Mesothelial cell of epicardium (in vitro differentiated cells): ENCODE results near the gene ENOX2. TPM values are rescaled to one million over a fixed set of nuclear protein-coding genes. Genes with fewer than 3 reads are reported as not detected.

ENCODE experiments used
- DNase-seq, 2 experiments: peaks; one replicate each; pipeline ENCODE4 v3.0.0; 2021; ENCODE audit warnings: low spot score in 2 of 2; ENCODE audit not compliant: unreplicated experiment in 2 of 2
- H3K27ac Mint-ChIP-seq: 2 replicates; pipeline ENCODE4 v1.8.0; 2021; ENCODE audit warnings: mixed read lengths
- H3K27me3 Mint-ChIP-seq: 2 replicates; pipeline ENCODE4 v1.8.0; 2021; ENCODE audit warnings: low read depth, mixed read lengths
- H3K36me3 Mint-ChIP-seq: 2 replicates; pipeline ENCODE4 v1.8.0; 2021; ENCODE audit warnings: mixed read lengths
- H3K4me1 Mint-ChIP-seq: 2 replicates; pipeline ENCODE4 v1.8.0; 2021; ENCODE audit warnings: mixed read lengths
- H3K4me3 Mint-ChIP-seq: 2 replicates; pipeline ENCODE4 v1.8.0; 2021; ENCODE audit warnings: mild to moderate bottlenecking, moderate library complexity, mixed read lengths
- H3K9me3 Mint-ChIP-seq: 2 replicates; pipeline ENCODE4 v1.8.0; 2021; ENCODE audit warnings: mixed read lengths
- total RNA-seq: library from RNA; stranded (reverse); gene quantifications from 3 replicates; pipeline ENCODE4 v1.2.1, GENCODE V29; 2021
- TF ChIP-seq, protein P1 (sequence below): fragments of 200-600 bp; sonication (generic); IDR thresholded peaks from one replicate; pipeline ENCODE4 v1.5.0; 2021; ENCODE audit warnings: antibody characterized with exemption; ENCODE audit not compliant: unreplicated experiment

Gene ENOX2
- total RNA-seq, 1 donor from 2014 or later: 13.0 TPM

DNA sequence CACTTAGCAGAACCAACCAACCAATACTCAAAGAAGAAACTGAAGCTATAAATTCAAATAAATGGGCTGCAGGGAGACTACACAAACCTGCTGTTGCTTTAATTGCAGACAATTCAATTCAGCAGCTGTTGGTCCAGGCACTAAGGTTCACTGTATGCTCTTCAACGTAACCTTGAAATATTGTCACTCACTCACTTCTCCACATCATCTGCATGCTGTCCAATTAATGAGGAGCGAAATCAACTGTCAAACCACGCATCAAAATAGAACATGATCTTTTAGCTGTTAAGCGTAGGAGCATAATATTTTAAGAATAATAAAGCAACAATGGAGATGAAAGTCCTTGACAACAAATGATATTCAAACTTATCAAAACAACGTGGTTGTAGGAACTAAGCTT lies 17.0 kb downstream of the ENOX2 start:
- no peak for DNase-seq
- H3K4me3 Mint-ChIP-seq: no peak overlapping the region
- H3K4me1 Mint-ChIP-seq: no peaks in the 10 kb centered on the region
- no peaks in the 10 kb centered on the region for H3K36me3 Mint-ChIP-seq
- H3K9me3 Mint-ChIP-seq: no peaks in the 10 kb centered on the region
- TF ChIP-seq, protein P1, sequence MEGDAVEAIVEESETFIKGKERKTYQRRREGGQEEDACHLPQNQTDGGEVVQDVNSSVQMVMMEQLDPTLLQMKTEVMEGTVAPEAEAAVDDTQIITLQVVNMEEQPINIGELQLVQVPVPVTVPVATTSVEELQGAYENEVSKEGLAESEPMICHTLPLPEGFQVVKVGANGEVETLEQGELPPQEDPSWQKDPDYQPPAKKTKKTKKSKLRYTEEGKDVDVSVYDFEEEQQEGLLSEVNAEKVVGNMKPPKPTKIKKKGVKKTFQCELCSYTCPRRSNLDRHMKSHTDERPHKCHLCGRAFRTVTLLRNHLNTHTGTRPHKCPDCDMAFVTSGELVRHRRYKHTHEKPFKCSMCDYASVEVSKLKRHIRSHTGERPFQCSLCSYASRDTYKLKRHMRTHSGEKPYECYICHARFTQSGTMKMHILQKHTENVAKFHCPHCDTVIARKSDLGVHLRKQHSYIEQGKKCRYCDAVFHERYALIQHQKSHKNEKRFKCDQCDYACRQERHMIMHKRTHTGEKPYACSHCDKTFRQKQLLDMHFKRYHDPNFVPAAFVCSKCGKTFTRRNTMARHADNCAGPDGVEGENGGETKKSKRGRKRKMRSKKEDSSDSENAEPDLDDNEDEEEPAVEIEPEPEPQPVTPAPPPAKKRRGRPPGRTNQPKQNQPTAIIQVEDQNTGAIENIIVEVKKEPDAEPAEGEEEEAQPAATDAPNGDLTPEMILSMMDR: no peak
- no peak overlapping the region for H3K27ac Mint-ChIP-seq
- H3K27me3 Mint-ChIP-seq: no peaks in the 10 kb centered on the region

DNA sequence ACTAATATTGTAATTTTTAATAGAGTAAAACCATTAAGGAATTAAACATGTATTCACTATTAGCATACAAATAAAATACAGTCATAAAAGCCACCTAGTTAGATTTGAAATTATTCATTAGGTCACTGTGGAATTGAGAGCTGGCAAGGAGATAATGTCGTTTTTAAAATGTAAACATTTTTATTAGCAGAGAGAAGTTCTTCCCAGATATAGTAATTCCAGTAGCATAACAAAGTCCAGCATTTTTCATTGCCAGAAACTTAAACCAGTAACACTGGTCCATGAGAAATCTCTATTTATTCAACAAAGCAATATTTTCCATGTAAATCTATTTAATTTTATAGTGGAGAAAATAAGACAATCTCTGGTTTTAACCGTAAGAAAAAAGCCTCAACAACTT lies 17.5 kb downstream of the ENOX2 start:
- Mint-ChIP-seq H3K4me1 (no peaks in the 10 kb centered on the region), H3K9me3 (no peaks in the 10 kb centered on the region), H3K27ac (no peak overlapping the region), H3K36me3 (no peaks in the 10 kb centered on the region), H3K27me3 (no peaks in the 10 kb centered on the region), H3K4me3 (no peak overlapping the region)
- TF ChIP-seq, protein P1: no peak
- DNase-seq: no peak

DNA sequence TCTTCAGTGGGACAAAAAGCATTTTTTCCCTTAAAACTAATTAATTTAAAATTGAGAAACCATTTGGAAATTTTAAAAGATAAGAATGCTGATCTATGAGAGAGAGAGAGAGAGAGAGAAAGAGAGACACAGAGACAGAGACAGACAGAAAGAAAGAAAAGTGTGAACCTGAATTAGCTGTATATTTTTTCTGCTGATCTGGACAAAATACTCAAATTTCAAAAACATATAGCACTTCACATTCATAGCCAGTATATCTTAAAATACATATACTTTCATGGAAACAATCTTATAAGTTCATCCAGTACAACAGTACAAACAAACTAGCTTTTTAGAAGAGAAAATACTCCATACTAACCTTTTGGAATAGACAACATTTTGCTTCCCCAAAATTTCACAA lies 18.4 kb downstream of the ENOX2 start:
- Mint-ChIP-seq H3K36me3 (no peaks in the 10 kb centered on the region), H3K4me3 (no peak overlapping the region), H3K4me1 (no peaks in the 10 kb centered on the region), H3K27me3 (no peaks in the 10 kb centered on the region), H3K27ac (no peak overlapping the region), H3K9me3 (no peaks in the 10 kb centered on the region)
- DNase-seq: no peak
- TF ChIP-seq, protein P1: no peak

DNA sequence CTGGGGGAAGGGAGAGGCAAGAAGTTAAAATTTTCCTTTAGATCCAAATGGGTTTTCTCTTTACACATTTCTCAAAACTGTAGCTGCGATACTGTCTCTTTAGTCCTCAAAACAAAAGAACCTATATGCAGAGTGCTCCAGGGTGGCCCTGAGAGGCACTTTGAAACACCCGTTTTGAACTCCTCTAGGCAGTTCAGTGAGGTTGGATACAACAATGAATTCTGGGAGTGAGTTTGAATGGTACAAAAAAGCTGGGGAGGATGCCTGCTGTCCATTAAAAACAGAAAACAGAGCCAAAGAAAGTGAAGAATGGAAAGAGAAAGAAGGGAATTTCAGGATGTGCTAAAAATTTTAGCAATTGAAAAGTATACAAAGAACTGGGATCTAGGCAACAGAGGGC lies 23.1 kb downstream of the ENOX2 start:
- no peaks in the 10 kb centered on the region for H3K27me3 Mint-ChIP-seq
- H3K4me3 Mint-ChIP-seq: no peak overlapping the region
- H3K4me1 Mint-ChIP-seq: peaks cover 2% of the 10 kb centered on the region
- DNase-seq: no peak
- peaks cover 14% of the 10 kb centered on the region for H3K9me3 Mint-ChIP-seq
- H3K27ac Mint-ChIP-seq: no peak overlapping the region
- TF ChIP-seq, protein P1: no peak
- peaks cover 5% of the 10 kb centered on the region for H3K36me3 Mint-ChIP-seq

DNA sequence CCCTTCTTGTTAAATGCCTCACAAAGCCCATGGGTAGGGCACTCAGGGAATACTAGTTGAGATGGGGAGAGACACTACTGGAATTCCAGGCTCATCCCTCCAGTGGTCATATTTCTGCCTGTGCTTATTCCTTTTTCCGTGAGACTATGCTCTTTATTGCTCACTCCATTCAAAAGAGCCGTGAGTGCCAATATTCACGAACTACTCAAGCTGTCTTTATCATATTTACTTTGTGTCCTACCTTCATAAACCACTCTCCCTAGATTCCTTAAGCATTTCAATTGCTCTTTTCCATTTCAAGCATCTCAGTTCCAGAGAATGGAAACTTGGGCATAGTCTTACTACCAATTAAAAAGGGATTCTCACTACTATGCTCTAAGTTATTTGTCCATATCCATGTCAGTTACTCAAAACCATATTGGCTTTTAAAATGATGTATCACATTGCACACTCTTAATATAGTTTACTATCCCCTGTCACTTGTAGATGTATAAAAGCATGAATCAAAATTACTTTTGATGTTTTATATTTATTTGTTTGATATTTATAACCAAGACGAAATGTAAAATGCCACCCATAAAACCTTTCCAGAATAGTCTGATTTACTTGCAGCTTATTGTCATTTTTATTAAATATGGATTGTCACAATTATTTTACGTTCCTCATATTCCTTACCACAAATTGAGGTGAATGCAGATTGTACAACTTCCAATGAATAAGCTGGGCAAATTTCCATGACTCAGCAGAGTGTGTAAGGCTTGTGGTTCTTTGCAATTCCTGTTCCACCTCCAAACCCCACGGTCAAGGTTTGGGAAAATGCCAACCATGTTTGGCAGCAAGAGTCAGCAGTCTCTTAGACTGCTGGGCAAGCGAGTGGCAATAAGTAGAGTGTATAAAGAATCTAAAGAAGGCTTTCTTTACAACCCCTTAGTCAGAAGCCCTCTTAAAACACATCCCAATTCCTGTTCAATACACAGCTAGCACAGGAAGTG lies 24.4 kb downstream of the ENOX2 start:
- peaks cover 2% of the 10 kb centered on the region for H3K4me1 Mint-ChIP-seq
- no peak overlapping the region for H3K4me3 Mint-ChIP-seq
- TF ChIP-seq, protein P1: no peak
- no peak overlapping the region for H3K27ac Mint-ChIP-seq
- peaks cover 5% of the 10 kb centered on the region for H3K36me3 Mint-ChIP-seq
- no peak for DNase-seq
- no peaks in the 10 kb centered on the region for H3K27me3 Mint-ChIP-seq
- H3K9me3 Mint-ChIP-seq: peaks cover 27% of the 10 kb centered on the region
